MM.1S (cell line): ENCODE results near the gene ADD2.

Source experiments
- DNase-seq: peaks from one replicate; pipeline ENCODE4 v3.0.0-alpha.2; 2015
- H2AFZ ChIP-seq: fragments of 300-600 bp; sonication (generic); 2 replicates; pipeline ENCODE4 v1.6.0; 2016; ENCODE audit warnings: antibody characterized with exemption, low read length
- H3F3A ChIP-seq: fragments of 300-600 bp; sonication (generic); 2 replicates; pipeline ENCODE4 v1.6.1; 2016; ENCODE audit warnings: mild to moderate bottlenecking, antibody characterized with exemption, low read length, moderate library complexity, mixed read lengths; ENCODE audit not compliant: insufficient read depth
- H3K27ac ChIP-seq: fragments of 300-600 bp; sonication (generic); 2 replicates; pipeline ENCODE4 v1.5.1; 2016; ENCODE audit warnings: mild to moderate bottlenecking, low read length
- H3K27me3 ChIP-seq: fragments of 300-600 bp; sonication (generic); replicated peaks from 2 replicates; pipeline ENCODE4 v1.6.0; 2016; ENCODE audit warnings: low read length; ENCODE audit not compliant: insufficient read depth
- H3K36me3 ChIP-seq: fragments of 300-600 bp; sonication (generic); replicated peaks from 2 replicates; pipeline ENCODE4 v1.6.1; 2016; ENCODE audit warnings: mild to moderate bottlenecking, low read length, mixed read lengths; ENCODE audit not compliant: insufficient read depth
- H3K4me1 ChIP-seq: fragments of 300-600 bp; sonication (generic); 2 replicates; pipeline ENCODE4 v1.6.1; 2016; ENCODE audit warnings: low read length, mixed read lengths
- H3K4me2 ChIP-seq: fragments of 300-600 bp; sonication (generic); 2 replicates; pipeline ENCODE4 v1.6.0; 2016; ENCODE audit warnings: low read depth, low read length
- H3K4me3 ChIP-seq: fragments of 300-600 bp; sonication (generic); 2 replicates; pipeline ENCODE4 v1.5.1; 2016; ENCODE audit warnings: low read length, mixed read lengths
- H3K79me2 ChIP-seq: fragments of 300-600 bp; sonication (generic); 2 replicates; pipeline ENCODE4 v1.6.1; 2016; ENCODE audit warnings: mixed run types, low read length, mixed read lengths
- H3K9ac ChIP-seq: fragments of 300-600 bp; sonication (generic); 2 replicates; pipeline ENCODE4 v1.6.1; 2016; ENCODE audit warnings: low read length, mixed read lengths
- H3K9me2 ChIP-seq: fragments of 300-600 bp; sonication (generic); replicated peaks from 2 replicates; pipeline ENCODE4 v1.6.1; 2016; ENCODE audit warnings: mild to moderate bottlenecking, low read length, mixed read lengths; ENCODE audit not compliant: insufficient read depth
- H3K9me3 ChIP-seq: fragments of 300-600 bp; sonication (generic); replicated peaks from 2 replicates; pipeline ENCODE4 v1.6.1; 2016; ENCODE audit warnings: mild to moderate bottlenecking, low read length, mixed read lengths; ENCODE audit not compliant: insufficient read depth
- H4K20me1 ChIP-seq: fragments of 300-600 bp; sonication (generic); 2 replicates; pipeline ENCODE4 v1.6.1; 2016; ENCODE audit warnings: mild to moderate bottlenecking, low read length, moderate library complexity, mixed read lengths; ENCODE audit not compliant: insufficient read depth
- CTCF ChIP-seq: fragments of 300-600 bp; sonication (generic); IDR thresholded peaks from 2 replicates; pipeline ENCODE4 v1.5.1; 2016; ENCODE audit warnings: antibody characterized with exemption, low read length, mixed read lengths
- EZH2 ChIP-seq: fragments of 300-600 bp; sonication (generic); optimal IDR thresholded peaks from 2 replicates; pipeline ENCODE3; 2017; ENCODE audit warnings: low read depth, mild to moderate bottlenecking, antibody characterized with exemption, low read length, mixed read lengths
- EZH2phosphoT487 ChIP-seq: fragments of 300-600 bp; sonication (generic); IDR thresholded peaks from 2 replicates; pipeline ENCODE4 v1.6.1; 2018; ENCODE audit warnings: antibody characterized with exemption, low read length

Gene ADD2

GRCh38 chr2:70714141-70714905 is 53.7 kb downstream of the ADD2 start:
- TF ChIP-seq EZH2 (no peak), CTCF (no peak), EZH2phosphoT487 (no peak)
- Histone ChIP-seq H3K27me3 (no peaks in the 10 kb centered on the region), H3K36me3 (no peaks in the 10 kb centered on the region), H3K4me2 (no peak overlapping the region), H3K4me3 (no peak overlapping the region), H3K9ac (no peak overlapping the region), H3K27ac (no peak overlapping the region), H3K79me2 (no peaks in the 10 kb centered on the region), H4K20me1 (no peaks in the 10 kb centered on the region), H3K4me1 (no peaks in the 10 kb centered on the region), H3F3A (no peaks in the 10 kb centered on the region), H3K9me2 (no peaks in the 10 kb centered on the region), H2AFZ (no peak overlapping the region), H3K9me3 (no peaks in the 10 kb centered on the region)
- DNase-seq: no peak

- TF ChIP-seq EZH2: no peak
- TF ChIP-seq EZH2phosphoT487: no peak
- no peak for TF ChIP-seq CTCF
- no peaks in the 10 kb centered on the region for H3K79me2 ChIP-seq
- no peak overlapping the region for H3K9ac ChIP-seq
- no peaks in the 10 kb centered on the region for H3K9me2 ChIP-seq
- no peaks in the 10 kb centered on the region for H4K20me1 ChIP-seq
- no peaks in the 10 kb centered on the region for H3F3A ChIP-seq
- H3K9me3 ChIP-seq: no peaks in the 10 kb centered on the region
- no peak for DNase-seq
- no peaks in the 10 kb centered on the region for H3K36me3 ChIP-seq
- H3K4me3 ChIP-seq: no peak overlapping the region
- H3K27me3 ChIP-seq: no peaks in the 10 kb centered on the region
- no peak overlapping the region for H3K4me2 ChIP-seq
- no peak overlapping the region for H2AFZ ChIP-seq
- no peak overlapping the region for H3K27ac ChIP-seq
- no peaks in the 10 kb centered on the region for H3K4me1 ChIP-seq
Measured at GRCh38 chr2:70712916-70713315, 55.1 kb downstream of the ADD2 start.

GRCh38 chr2:70711191-70711590 is 56.8 kb downstream of the ADD2 start:
- TF ChIP-seq EZH2 (no peak), CTCF (no peak), EZH2phosphoT487 (no peak)
- Histone ChIP-seq H3K27me3 (no peaks in the 10 kb centered on the region), H3K79me2 (no peaks in the 10 kb centered on the region), H3K27ac (no peak overlapping the region), H3K9me3 (no peaks in the 10 kb centered on the region), H3K4me1 (no peaks in the 10 kb centered on the region), H3K9ac (no peak overlapping the region), H4K20me1 (no peaks in the 10 kb centered on the region), H3K9me2 (no peaks in the 10 kb centered on the region), H2AFZ (no peak overlapping the region), H3K36me3 (no peaks in the 10 kb centered on the region), H3K4me2 (no peak overlapping the region), H3K4me3 (no peak overlapping the region), H3F3A (no peaks in the 10 kb centered on the region)
- no peak for DNase-seq
